HepG2 (cell line): ENCODE measurements around the gene ERBB4. TPM values are rescaled to one million over a fixed set of nuclear protein-coding genes. Genes with fewer than 3 reads are reported as not detected.

Source experiments
- ATAC-seq: fragments of 200-7000 bp; cut with Tn5 transposase; 3 replicates; pipeline ENCODE4 v1.9.1; 2020; ENCODE audit warnings: mild to moderate bottlenecking, moderate library complexity
- BruUV-seq: library from RNA; stranded (reverse); fragments of 400-500 nt; replicated peaks from 2 replicates; lab custom pipeline; 2021; lab: Mats Ljungman, UMichigan
- CTCF ChIA-PET: fragments of 300-600 bp; formaldehyde crosslinking; extraction: SDS; loops from one replicate; lab custom pipeline; 2021; ENCODE audit warnings: low total read pairs, inconsistent platforms, low intra/inter-chr PET ratio; lab: Yijun Ruan, JAX
- POLR2A ChIA-PET: fragments of 350-600 bp; sonication (Branson Sonifier 250); formaldehyde crosslinking; loops from one replicate; lab custom pipeline; 2020; ENCODE audit warnings: antibody characterized with exemption, inconsistent platforms; lab: Yijun Ruan, JAX
- DNase-seq: peaks from one replicate; pipeline ENCODE4 v3.0.0-alpha.2; 2015; ENCODE audit warnings: low spot score
- FAIRE-seq: peaks from 3 replicates; lab custom pipeline; 2011; peaks lifted over from hg19 to GRCh38; lab: Jason Lieb, UNC
- H2AFZ ChIP-seq: one replicate; pipeline ENCODE4 v1.6.1; 2011; ENCODE audit warnings: low read length, inconsistent platforms
- H3K27ac ChIP-seq: fragments of 300-600 bp; 3 replicates; pipeline ENCODE4 v1.8.0; 2011; ENCODE audit warnings: mixed run types, mild to moderate bottlenecking, mixed read lengths, low read length, inconsistent platforms; ENCODE audit not compliant: insufficient read depth; ENCODE audit errors: extremely low read length
- H3K27me3 ChIP-seq, 2 experiments: fragments of 200-600 bp in 1 of 2; 2 replicates in 1 of 2; 3 replicates in 1 of 2; pipeline versions ENCODE4 v1.6.0 to v1.8.0; 2011; ENCODE audit warnings: low read length in 2 of 2, mild to moderate bottlenecking in 2 of 2, moderate library complexity in 2 of 2, inconsistent platforms in 1 of 2; ENCODE audit not compliant: insufficient read depth in 2 of 2, control insufficient read depth in 1 of 2
- H3K36me3 ChIP-seq, 2 experiments: fragments of 200-600 bp in 1 of 2; replicated peaks in 1 of 2; 2 replicates in 1 of 2; 3 replicates in 1 of 2; pipeline versions ENCODE4 v1.5.1 to v1.8.0; 2011; ENCODE audit warnings: low read length in 2 of 2, inconsistent platforms in 1 of 2; ENCODE audit not compliant: insufficient read depth in 2 of 2, control insufficient read depth in 1 of 2
- H3K4me1 ChIP-seq: 2 replicates; pipeline ENCODE4 v1.5.1; 2012; ENCODE audit warnings: low read length, inconsistent platforms; ENCODE audit not compliant: insufficient read depth
- H3K4me2 ChIP-seq: 2 replicates; pipeline ENCODE4 v1.6.0; 2011; ENCODE audit warnings: low read depth, low read length, inconsistent platforms
- H3K4me3 ChIP-seq, 3 experiments: fragments of 200-600 bp in 1 of 3; sonication (generic), shearing (Covaris generic) in 1 of 3; replicated peaks in 1 of 3; 2 replicates each; pipeline ENCODE4 v1.5.1; 2011 to 2016; ENCODE audit warnings: low read length in 3 of 3, inconsistent platforms in 2 of 3, low read depth in 2 of 3, mild to moderate bottlenecking in 2 of 3, control low read depth in 1 of 3, mixed read lengths in 1 of 3; ENCODE audit not compliant: insufficient read depth in 1 of 3
- H3K79me2 ChIP-seq: one replicate; pipeline ENCODE4 v1.6.1; 2011; ENCODE audit warnings: low read length, inconsistent platforms; ENCODE audit not compliant: insufficient read depth
- H3K9ac ChIP-seq: 2 replicates; pipeline ENCODE4 v1.6.0; 2011; ENCODE audit warnings: mild to moderate bottlenecking, low read depth, low read length, inconsistent platforms; ENCODE audit not compliant: insufficient read depth
- H3K9me3 ChIP-seq: 2 replicates; pipeline ENCODE4 v1.5.1; 2012; ENCODE audit warnings: mild to moderate bottlenecking, low read length
- H4K20me1 ChIP-seq: 2 replicates; pipeline ENCODE4 v1.6.0; 2011; ENCODE audit warnings: inconsistent platforms, mild to moderate bottlenecking, low read length, moderate library complexity; ENCODE audit not compliant: insufficient read depth
- AHDC1 ChIP-seq: sonication (generic); formaldehyde crosslinking; IDR thresholded peaks from 2 replicates; pipeline ENCODE4 v1.5.1; 2020; ENCODE audit warnings: mild to moderate bottlenecking, missing genetic modification reagents, borderline replicate concordance
- BATF2 ChIP-seq: sonication (generic); formaldehyde crosslinking; IDR thresholded peaks from 2 replicates; pipeline ENCODE4 v1.8.0; 2022; ENCODE audit warnings: mild to moderate bottlenecking, missing genetic modification reagents, moderate library complexity
- MIER2 ChIP-seq: IDR thresholded peaks from 2 replicates; pipeline ENCODE4 v1.6.1; 2016; ENCODE audit warnings: missing biosample characterization, missing genetic modification reagents
- NRL ChIP-seq: sonication (generic); formaldehyde crosslinking; IDR thresholded peaks from 2 replicates; pipeline ENCODE4 v1.5.0; 2020; ENCODE audit warnings: missing genetic modification reagents, mild to moderate bottlenecking, moderate library complexity, borderline replicate concordance
- RFX1 ChIP-seq: fragments of 450-650 bp; IDR thresholded peaks from 2 replicates; pipeline ENCODE4 v1.6.1; 2017
- ZBTB3 ChIP-seq: sonication (generic); formaldehyde crosslinking; IDR thresholded peaks from 2 replicates; pipeline ENCODE4 v1.4.0; 2020; ENCODE audit warnings: low read depth, mild to moderate bottlenecking, moderate library complexity, missing genetic modification reagents, borderline replicate concordance
- ZNF138 ChIP-seq: sonication (generic); formaldehyde crosslinking; IDR thresholded peaks from 2 replicates; pipeline ENCODE4 v1.5.0; 2020; ENCODE audit warnings: mild to moderate bottlenecking, low read depth, missing genetic modification reagents
- ZNF160 ChIP-seq: sonication (generic); formaldehyde crosslinking; IDR thresholded peaks from 2 replicates; pipeline ENCODE4 v1.8.0; 2022; ENCODE audit warnings: mild to moderate bottlenecking, inconsistent platforms, missing genetic modification reagents
- ZNF264 ChIP-seq: sonication (generic); formaldehyde crosslinking; IDR thresholded peaks from 2 replicates; pipeline ENCODE4 v1.4.0; 2020; ENCODE audit warnings: missing genetic modification reagents
- ZNF276 ChIP-seq: sonication (generic); formaldehyde crosslinking; IDR thresholded peaks from 2 replicates; pipeline ENCODE4 v1.4.0; 2020; ENCODE audit warnings: mild to moderate bottlenecking, low read depth, missing genetic modification reagents
- ZNF674 ChIP-seq: sonication (generic); formaldehyde crosslinking; IDR thresholded peaks from 2 replicates; pipeline ENCODE4 v1.5.0; 2020; ENCODE audit warnings: low read depth, mild to moderate bottlenecking, missing genetic modification reagents
- WGBS: methylation state at CpG from one replicate; pipeline ENCODE4 v1.1.6; 2017; ENCODE audit warnings: low lambda C conversion rate; 5-methylcytosine and 5-hydroxymethylcytosine counted together
- in situ Hi-C: cut with HindIII; loops from 2 replicates; pipeline ENCODE4 v1.10.0; 2017; ENCODE audit warnings: low pct_unique_long_range_greater_than_20kb; ENCODE audit not compliant: extremely low pct_ligation_motif_present
- intact Hi-C: fragments of 100-400 bp; cut with micrococcal nuclease; formaldehyde crosslinking; loops from one replicate; pipeline ENCODE4 v1.10.0; 2022; ENCODE audit not compliant: unreplicated experiment
- polyA plus RNA-seq, 8 experiments: library from polyadenylated mRNA; depleted of rRNA in 3 of 8; stranded (reverse) in 7 of 8; unstranded in 1 of 8; fragments of >200 nt; fragmentation: Illumina TruSeq in 4 of 8; extraction: Trizol in 4 of 8; gene quantifications; 2 replicates each; pipeline versions ENCODE4 v1.2.1 to v1.2.3, GENCODE V29; 2011 to 2016; ENCODE audit warnings: low read depth in 4 of 8, missing spikeins in 1 of 8, mixed read lengths in 1 of 8; ENCODE audit not compliant: insufficient read depth in 1 of 8
- total RNA-seq, 5 experiments: library from RNA; depleted of rRNA; stranded (reverse); fragments of >200 nt; fragmentation: Illumina TruSeq; extraction: Trizol; gene quantifications; 2 replicates each; pipeline ENCODE4 v1.2.3, GENCODE V29; 2016; ENCODE audit warnings: low read depth in 1 of 5

The ERBB4 gene
- total and polyA plus RNA-seq, 2 of the 13 experiments (the other 11 are each of a cell fraction or from before 2014, with no cell fraction given), result not detected

DNA sequence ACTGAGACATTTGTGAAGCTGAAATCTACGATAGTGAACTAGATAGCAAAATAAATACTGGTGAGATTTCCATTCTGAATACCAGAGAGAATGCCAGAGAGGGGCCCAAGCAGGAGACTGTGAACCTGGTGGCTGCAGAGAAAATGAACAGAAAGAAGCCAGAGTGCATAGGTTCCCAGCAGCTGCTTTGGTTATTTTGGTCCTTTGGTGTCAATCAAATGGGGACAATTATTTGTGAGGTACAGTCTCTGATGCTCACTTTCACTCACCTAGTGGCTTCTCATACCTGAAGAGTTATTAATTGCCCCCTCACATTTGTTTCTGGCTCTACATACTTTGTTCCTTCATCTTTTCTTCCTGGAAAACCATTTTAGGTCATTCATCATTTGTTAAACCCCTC lies 1170.1 kb downstream of the ERBB4 start:
- Histone ChIP-seq H3K4me3 (no peak overlapping the region), H3K9me3 (no peaks in the 10 kb centered on the region), H3K4me1 (no peaks in the 10 kb centered on the region), H4K20me1 (no peaks in the 10 kb centered on the region), H3K9ac (no peak overlapping the region), H3K4me2 (no peak overlapping the region), H3K79me2 (no peaks in the 10 kb centered on the region), H3K27ac (no peak overlapping the region), H3K36me3 (no peaks in the 10 kb centered on the region), H3K27me3 (no peaks in the 10 kb centered on the region), H2AFZ (no peak overlapping the region)
- ChIA-PET POLR2A (no interaction called here), CTCF (no interaction called here)
- no peak for DNase-seq
- BruUV-seq, result no TSS peak
- no peak for TF ChIP-seq NRL (CRISPR knock-in tag)
- no peak for TF ChIP-seq ZNF264 (CRISPR knock-in tag)
- intact Hi-C loops (no loop called here), in situ Hi-C loops (no loop called here)
- WGBS, result 0% methylated on average over 1 of the region's 1 CpG
- no peak for ATAC-seq
- no peak for FAIRE-seq

- POLR2A ChIA-PET, result no interaction called here
- DNase-seq, result no peak
- no peaks in the 10 kb centered on the region for H4K20me1 ChIP-seq
- in situ Hi-C loops, result no loop called here
- H3K4me1 ChIP-seq, result no peaks in the 10 kb centered on the region
- H3K27me3 ChIP-seq, result no peaks in the 10 kb centered on the region
- ATAC-seq, result no peak
- H3K4me2 ChIP-seq, result no peak overlapping the region
- CTCF ChIA-PET, result no interaction called here
- H3K9me3 ChIP-seq, result no peaks in the 10 kb centered on the region
- WGBS, result 18% methylated on average over 4 of the region's 4 CpGs
- no peak overlapping the region for H2AFZ ChIP-seq
- H3K79me2 ChIP-seq, result no peaks in the 10 kb centered on the region
- no peak for FAIRE-seq
- intact Hi-C loops, result no loop called here
- no peak overlapping the region for H3K27ac ChIP-seq
- no peak overlapping the region for H3K9ac ChIP-seq
- no peaks in the 10 kb centered on the region for H3K36me3 ChIP-seq
- no peak overlapping the region for H3K4me3 ChIP-seq
- no TSS peak for BruUV-seq
- TF ChIP-seq ZNF160 (no peak), BATF2 (CRISPR knock-in tag) (no peak), RFX1 (no peak), ZBTB3 (no peak), ZNF276 (CRISPR knock-in tag) (no peak), AHDC1 (CRISPR knock-in tag) (no peak), ZNF674 (no peak), ZNF138 (CRISPR knock-in tag) (no peak), MIER2 (CRISPR knock-in tag) (no peak)
These were observed 1170.9 kb downstream of the ERBB4 start for GRCh38 chr2:211367711-211368110.
